Esophagus squamous epithelium (tissue), 5 donors: ENCODE data around the gene EAPP. TPM values are rescaled to one million over a fixed set of nuclear protein-coding genes. Genes with fewer than 3 reads are reported as not detected.
"Not testable (repeated sequence)": the region's sequence is repeated elsewhere in the genome, so short reads cannot be mapped to it uniquely, and the experiment has no call there.

Source experiments
- DNase-seq: peaks from one replicate; lab custom pipeline; 2025; lab: John Stamatoyannopoulos, UW
- H3K27ac ChIP-seq, 4 donors: fragments of 200-600 bp; sonication (generic); one replicate each; pipeline ENCODE4 v1.5.1; 2016 to 2019; ENCODE audit warnings: mild to moderate bottlenecking in 1 of 4
- H3K27me3 ChIP-seq, 4 donors: fragments of 200-600 bp; sonication (generic); 1 replicate in 3 of 4; 2 replicates in 1 of 4; pipeline versions ENCODE4 v1.5.1 to v1.6.0; 2017 to 2021; ENCODE audit warnings: antibody characterized with exemption in 1 of 4
- H3K36me3 ChIP-seq, 3 donors: fragments of 200-600 bp; sonication (generic); one replicate each; pipeline ENCODE4 v1.5.1; 2016 to 2019
- H3K4me1 ChIP-seq, 3 donors: fragments of 200-600 bp; sonication (generic); one replicate each; pipeline ENCODE4 v1.5.1; 2017 to 2019
- H3K4me3 ChIP-seq, 4 donors: fragments of 200-600 bp; sonication (generic); 1 replicate in 3 of 4; 2 replicates in 1 of 4; pipeline ENCODE4 v1.5.1; 2016 to 2019; ENCODE audit warnings: mild to moderate bottlenecking in 2 of 4, moderate library complexity in 1 of 4
- H3K9me3 ChIP-seq, 3 donors: fragments of 200-600 bp; sonication (generic); one replicate each; pipeline ENCODE4 v1.5.1; 2016 to 2019
- POLR2A ChIP-seq, 4 donors: fragments of 450-650 bp; IDR thresholded peaks; one replicate each; pipeline ENCODE4 v1.6.1; 2017; ENCODE audit warnings: antibody characterized with exemption in 4 of 4, mild to moderate bottlenecking in 4 of 4, moderate library complexity in 3 of 4
- WGBS, 2 donors: methylation state at CpG; one replicate each; pipeline ENCODE4 v1.1.5; 2018; 5-methylcytosine and 5-hydroxymethylcytosine counted together
- intact Hi-C: fragments of 100-400 bp; cut with DNase I; formaldehyde crosslinking; loops from one replicate; pipeline ENCODE4 v1.15.0; 2022
- total RNA-seq, 4 donors: library from RNA; depleted of rRNA; stranded (reverse); fragments of >200 nt; gene quantifications; one replicate each; pipeline ENCODE4 v1.1.0, GENCODE V29; 2016
- TF ChIP-seq, protein P1 (sequence below), 6 experiments: fragments of 450-650 bp in 4 of 6; fragments of 200-600 bp in 2 of 6; sonication (generic) in 2 of 6; IDR thresholded peaks; one replicate each; pipeline ENCODE4 v1.5.1; 2016 to 2019; ENCODE audit warnings: antibody characterized with exemption in 6 of 6, mild to moderate bottlenecking in 4 of 6, moderate library complexity in 4 of 6
- donor health status: DM: yes; HTN: yes; CAD: no.

EAPP gene
- total RNA-seq, 4 donors from 2014 or later: 14.6 to 39.7 (median 30.7) TPM

DNA sequence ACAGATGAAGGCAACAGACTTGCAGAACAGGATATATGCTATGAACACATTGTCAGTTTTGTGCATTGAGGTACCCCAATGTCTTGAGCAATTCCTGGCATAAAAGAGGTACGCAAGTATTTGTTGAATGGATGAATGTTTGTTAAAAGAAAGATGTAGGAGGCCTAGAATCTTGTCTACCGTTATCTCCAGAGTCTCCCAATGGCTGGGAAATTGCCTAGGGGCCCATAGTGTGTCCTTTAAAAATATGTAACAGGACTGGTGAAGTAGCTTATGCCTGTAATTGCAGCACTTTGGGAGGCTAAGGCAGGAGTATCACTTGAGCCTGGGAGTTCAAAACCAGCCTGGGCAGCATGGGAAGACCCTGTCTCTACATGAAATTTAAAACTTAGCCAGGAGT, 57.0 kb downstream of the EAPP start:
- Histone ChIP-seq H3K4me3 (no peak overlapping the region), H3K4me1 (no peaks in the 10 kb centered on the region), H3K36me3 (no peaks in the 10 kb centered on the region), H3K27me3 (no peaks in the 10 kb centered on the region), H3K27ac (no peak overlapping the region), H3K9me3 (no peaks in the 10 kb centered on the region)
- intact Hi-C loops: no loop called here
- DNase-seq: no peak
- TF ChIP-seq POLR2A (IDR thresholded peaks at IDR 0.05): no peak
- TF ChIP-seq, protein P1, sequence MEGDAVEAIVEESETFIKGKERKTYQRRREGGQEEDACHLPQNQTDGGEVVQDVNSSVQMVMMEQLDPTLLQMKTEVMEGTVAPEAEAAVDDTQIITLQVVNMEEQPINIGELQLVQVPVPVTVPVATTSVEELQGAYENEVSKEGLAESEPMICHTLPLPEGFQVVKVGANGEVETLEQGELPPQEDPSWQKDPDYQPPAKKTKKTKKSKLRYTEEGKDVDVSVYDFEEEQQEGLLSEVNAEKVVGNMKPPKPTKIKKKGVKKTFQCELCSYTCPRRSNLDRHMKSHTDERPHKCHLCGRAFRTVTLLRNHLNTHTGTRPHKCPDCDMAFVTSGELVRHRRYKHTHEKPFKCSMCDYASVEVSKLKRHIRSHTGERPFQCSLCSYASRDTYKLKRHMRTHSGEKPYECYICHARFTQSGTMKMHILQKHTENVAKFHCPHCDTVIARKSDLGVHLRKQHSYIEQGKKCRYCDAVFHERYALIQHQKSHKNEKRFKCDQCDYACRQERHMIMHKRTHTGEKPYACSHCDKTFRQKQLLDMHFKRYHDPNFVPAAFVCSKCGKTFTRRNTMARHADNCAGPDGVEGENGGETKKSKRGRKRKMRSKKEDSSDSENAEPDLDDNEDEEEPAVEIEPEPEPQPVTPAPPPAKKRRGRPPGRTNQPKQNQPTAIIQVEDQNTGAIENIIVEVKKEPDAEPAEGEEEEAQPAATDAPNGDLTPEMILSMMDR (IDR thresholded peaks at IDR 0.05): no peak
- WGBS, 2 donors: 66 to 91% methylated on average over 2 of the region's 2 CpGs

DNA sequence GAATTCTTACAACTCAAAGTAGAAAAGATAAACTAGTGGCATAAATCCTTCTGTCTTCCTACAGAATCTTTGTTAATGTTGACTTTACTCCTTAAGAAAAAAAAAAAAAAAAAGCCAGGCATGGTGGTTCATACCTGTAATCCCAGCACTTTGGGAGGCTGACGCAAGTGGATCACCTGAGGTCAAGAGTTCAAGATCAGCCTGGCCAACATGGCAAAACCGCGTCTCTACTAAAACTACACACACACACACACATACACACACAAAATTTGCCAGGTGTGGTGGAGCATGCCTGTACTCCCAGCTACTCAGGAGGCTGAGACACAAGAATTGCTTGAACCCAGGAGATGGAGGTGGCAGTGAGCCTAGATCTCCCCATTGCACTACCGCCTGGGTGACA, 59.8 kb downstream of the EAPP start:
- Histone ChIP-seq H3K36me3 (no peaks in the 10 kb centered on the region), H3K4me1 (no peaks in the 10 kb centered on the region), H3K27me3 (no peaks in the 10 kb centered on the region), H3K9me3 (no peaks in the 10 kb centered on the region), H3K4me3 (no peak overlapping the region), H3K27ac (no peak overlapping the region)
- 87 to 90% methylated on average over 4 of the region's 4 CpGs for WGBS, 2 donors
- TF ChIP-seq, protein P1 (IDR thresholded peaks at IDR 0.05): no peak
- TF ChIP-seq POLR2A (IDR thresholded peaks at IDR 0.05): no peak
- intact Hi-C loops: no loop called here
- no peak for DNase-seq

DNA sequence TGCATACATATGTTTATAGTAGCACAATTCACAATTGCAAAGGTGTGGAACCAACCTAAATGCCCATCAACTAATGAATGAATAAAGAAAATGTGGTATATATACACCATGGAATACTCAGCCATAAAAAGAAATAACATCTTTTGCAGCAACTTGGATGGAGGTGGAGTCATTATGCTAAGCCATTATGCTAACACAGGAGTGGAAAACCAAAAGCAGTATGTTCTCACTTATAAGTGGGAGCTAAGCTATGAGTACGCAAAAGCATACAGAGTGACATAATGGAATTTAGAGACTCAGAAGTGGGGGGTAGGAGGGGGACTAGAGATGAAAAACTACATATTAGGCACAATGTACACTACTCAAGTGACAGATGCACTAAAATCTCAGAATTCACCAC, 61.2 kb downstream of the EAPP start:
- DNase-seq: no peak
- no peaks in the 10 kb centered on the region for H3K36me3 ChIP-seq
- H3K9me3 ChIP-seq: no peaks in the 10 kb centered on the region
- H3K27ac ChIP-seq: no peak overlapping the region
- H3K4me1 ChIP-seq: no peaks in the 10 kb centered on the region
- WGBS, 2 donors: 89 to 100% methylated on average over 1 of the region's 1 CpG
- TF ChIP-seq POLR2A (IDR thresholded peaks at IDR 0.05): no peak
- TF ChIP-seq, protein P1 (IDR thresholded peaks at IDR 0.05): no peak
- intact Hi-C loops: no loop called here
- no peak overlapping the region for H3K4me3 ChIP-seq
- no peaks in the 10 kb centered on the region for H3K27me3 ChIP-seq

DNA sequence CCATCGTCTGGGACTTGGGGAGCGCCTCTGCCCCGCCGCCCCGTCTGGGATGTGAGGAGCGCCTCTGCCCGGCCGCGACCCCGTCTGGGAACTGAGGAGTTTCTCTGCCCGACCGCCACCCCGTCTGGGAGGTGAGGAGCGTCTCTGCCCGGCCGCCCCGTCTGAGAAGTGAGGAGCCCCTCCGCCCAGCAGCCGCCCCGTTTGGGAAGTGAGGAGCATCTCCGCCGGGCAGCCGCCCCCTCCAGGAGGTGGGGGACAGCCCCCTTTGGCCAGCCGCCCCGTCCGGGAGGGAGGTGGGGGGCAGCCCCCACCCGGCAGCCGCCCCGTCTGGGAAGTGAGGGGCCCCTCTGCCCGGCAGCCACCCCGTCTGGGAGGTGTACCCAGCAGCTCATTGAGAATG, 63.5 kb downstream of the EAPP start:
- H3K36me3 ChIP-seq, DNase-seq, H3K4me1 ChIP-seq, H3K27ac ChIP-seq, intact Hi-C loops, H3K27me3 ChIP-seq, H3K4me3 ChIP-seq, H3K9me3 ChIP-seq: not testable (repeated sequence)
- WGBS, 2 donors: no CpG with 5 or more reads among the region's 31 CpGs

DNA sequence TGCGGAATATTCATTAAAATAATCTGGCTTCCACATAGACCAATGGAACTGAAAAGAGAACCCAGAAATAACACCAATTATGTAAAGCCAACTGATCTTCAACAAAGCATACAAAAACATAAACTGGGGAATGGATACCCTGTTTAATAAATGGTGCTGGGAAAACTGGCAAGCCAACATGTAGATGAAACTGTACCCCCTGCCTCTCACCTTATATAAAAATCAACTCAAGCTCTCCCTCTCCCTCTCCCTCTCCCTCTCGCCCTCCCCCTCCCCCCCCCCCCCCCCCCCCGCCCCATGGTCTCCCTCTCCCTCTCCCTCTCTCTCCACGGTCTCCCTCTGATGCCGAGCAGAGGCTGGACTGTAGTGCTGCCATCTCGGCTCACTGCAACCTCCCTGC, 64.3 kb downstream of the EAPP start:
- Histone ChIP-seq H3K27me3 (no peaks in the 10 kb centered on the region), H3K4me1 (no peaks in the 10 kb centered on the region), H3K9me3 (no peaks in the 10 kb centered on the region), H3K36me3 (no peaks in the 10 kb centered on the region), H3K4me3 (no peak overlapping the region), H3K27ac (no peak overlapping the region)
- intact Hi-C loops: no loop called here
- 88 to 91% methylated on average over 4 of the region's 6 CpGs for WGBS, 2 donors
- no peak for DNase-seq
- TF ChIP-seq, protein P1 (IDR thresholded peaks at IDR 0.05): no peak
- TF ChIP-seq POLR2A (IDR thresholded peaks at IDR 0.05): no peak

DNA sequence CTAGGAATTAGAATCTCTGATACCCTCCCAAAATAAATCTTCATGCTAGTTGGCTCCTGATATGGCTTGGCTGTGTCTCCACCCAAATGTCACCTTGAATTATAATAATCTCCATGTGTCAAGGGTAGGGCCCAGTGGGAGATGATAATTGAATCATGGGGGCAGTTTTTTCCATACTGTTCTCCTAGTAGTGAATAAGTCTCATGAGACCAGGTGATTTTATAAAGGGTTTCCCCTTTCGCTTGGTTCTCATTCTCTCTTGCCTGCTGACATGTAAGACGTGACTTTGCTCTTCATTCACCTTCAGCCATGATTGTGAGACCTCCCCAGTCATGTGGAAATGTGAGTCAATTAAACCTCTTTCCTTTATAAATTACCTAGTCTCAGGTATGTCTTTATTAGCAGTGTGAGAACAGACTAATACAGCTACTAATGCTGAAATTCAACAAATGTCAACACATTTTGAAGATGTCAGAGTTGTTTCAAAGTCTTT, 65.3 kb downstream of the EAPP start:
- H3K4me1 ChIP-seq: no peaks in the 10 kb centered on the region
- no peak for DNase-seq
- H3K4me3 ChIP-seq: no peak overlapping the region
- 88 to 93% methylated on average over 2 of the region's 2 CpGs for WGBS, 2 donors
- no peaks in the 10 kb centered on the region for H3K9me3 ChIP-seq
- TF ChIP-seq, protein P1 (IDR thresholded peaks at IDR 0.05): no peak
- TF ChIP-seq POLR2A (IDR thresholded peaks at IDR 0.05): no peak
- intact Hi-C loops: no loop called here
- no peaks in the 10 kb centered on the region for H3K27me3 ChIP-seq
- no peak overlapping the region for H3K27ac ChIP-seq
- H3K36me3 ChIP-seq: no peaks in the 10 kb centered on the region
